Measurements from ENCODE around the gene KLHL9. TPM values are rescaled to one million over a fixed set of nuclear protein-coding genes. Genes with fewer than 3 reads are reported as not detected.

The KLHL9 gene
- polyA plus RNA-seq, 4 donors, result 46.3 to 62.3 (median 49.8) TPM

GRCh38 chr9:21317956-21318923 is 17.0 kb downstream of the KLHL9 start:
- DNase-seq (ENCODE audit: low read depth in 4 of 4, low spot score in 3 of 4), result peak in 1 of 4 donors; percentile 31

- no peak for DNase-seq (ENCODE audit: low read depth in 4 of 4, low spot score in 3 of 4)
Measured at GRCh38 chr9:21316860-21317259, 18.3 kb downstream of the KLHL9 start.

DNA sequence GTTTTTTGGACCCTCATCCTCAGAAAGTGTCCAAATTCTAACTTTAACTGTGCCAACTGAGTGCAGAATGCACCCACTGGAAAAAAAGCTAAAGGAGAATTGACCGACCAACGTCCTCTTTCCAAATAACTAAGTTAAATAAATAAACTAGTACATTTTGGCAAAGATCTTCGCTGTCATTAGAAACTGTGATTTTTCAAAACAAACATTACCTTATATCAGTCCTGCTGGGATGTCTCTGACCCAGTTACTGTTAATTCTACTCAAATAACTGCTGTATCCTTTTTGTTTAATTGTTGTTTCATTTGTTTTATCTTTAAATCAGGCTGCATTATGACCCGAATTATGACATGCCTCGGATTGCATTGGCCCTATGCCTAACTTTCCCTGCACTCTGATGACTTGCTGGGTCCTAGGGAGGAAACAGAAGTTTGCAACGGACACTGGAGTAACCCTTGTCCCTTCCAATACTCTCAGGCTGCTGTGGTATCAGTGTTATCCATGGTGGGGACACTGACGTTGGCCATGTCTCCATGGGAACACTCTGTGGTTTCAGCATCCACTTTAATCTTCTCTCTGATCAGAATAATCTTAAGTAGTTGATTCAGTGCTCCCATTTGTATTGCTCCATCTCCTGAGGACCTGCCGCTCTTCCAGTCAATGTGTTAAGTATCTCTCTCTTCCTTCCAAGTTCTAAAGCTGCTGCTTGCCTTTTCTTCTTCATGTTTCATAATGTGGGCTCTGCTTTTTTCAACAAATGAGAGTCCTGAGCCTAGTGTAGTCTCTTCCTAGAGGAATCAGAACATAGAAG is 19.0 kb downstream of the KLHL9 start:
- DNase-seq (ENCODE audit: low read depth in 4 of 4, low spot score in 3 of 4), result no peak

DNA sequence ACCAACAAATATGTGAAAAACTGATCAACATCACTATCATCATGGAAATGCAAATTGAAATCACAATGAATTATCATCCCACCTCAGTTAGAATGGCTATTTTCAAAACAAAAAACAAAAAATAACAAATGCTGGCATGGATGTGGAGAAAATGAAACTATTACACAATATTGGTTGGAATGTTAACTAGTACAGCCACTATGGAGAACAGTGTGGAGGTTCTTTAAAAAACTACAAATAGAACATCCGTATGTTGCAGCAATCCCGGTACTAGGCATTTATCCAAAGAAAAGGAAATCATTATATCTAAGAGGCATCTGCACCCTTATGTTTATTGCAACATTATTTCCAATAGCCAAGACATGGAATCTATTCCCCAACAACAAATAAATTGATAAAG is 21.1 kb downstream of the KLHL9 start:
- DNase-seq (ENCODE audit: low read depth in 4 of 4, low spot score in 3 of 4), result no peak

DNA sequence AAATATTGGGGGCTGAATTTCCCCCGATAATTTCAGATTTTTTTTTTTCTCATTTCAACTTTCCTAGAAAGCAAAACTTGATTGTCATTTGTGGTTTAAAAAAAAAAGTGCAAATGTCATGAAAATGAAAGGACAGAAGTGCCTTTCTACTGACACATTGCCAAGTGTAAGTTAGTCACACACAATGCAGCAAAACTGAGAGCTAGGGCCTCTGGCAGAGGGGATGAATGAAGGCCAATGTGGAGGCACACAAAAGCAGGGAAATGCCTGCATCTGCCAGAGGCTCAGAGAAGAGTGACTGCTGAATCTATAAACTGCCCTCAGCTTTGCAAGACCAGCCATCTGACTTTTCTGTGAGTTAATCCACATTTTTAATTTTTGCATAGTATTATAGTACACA is 23.3 kb downstream of the KLHL9 start:
- DNase-seq (ENCODE audit: low read depth in 4 of 4, low spot score in 3 of 4), result no peak

DNA sequence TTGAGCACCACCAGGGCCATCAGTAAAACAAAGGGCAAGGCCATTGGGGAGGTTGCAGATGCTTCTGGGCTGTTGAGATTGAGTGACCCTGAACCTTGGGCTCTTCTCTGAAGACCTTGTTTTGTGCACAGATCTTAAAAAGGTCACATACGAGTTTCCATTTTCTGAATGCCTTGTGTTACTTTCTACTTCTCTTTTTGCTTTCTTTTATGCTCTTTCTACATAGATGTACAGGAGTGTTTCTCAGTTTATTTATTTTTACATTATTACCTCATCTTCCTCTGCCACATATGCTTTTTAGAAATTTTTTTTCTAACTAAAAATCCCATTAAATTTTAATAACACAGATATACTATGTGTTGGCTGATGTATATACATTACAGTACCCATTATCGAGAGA is 30.0 kb downstream of the KLHL9 start, which contains the start of gene IFNA5:
Gene IFNA5 (minus strand): TSS at position 101 of the 400 bp plus-strand sequence. CDS start 57 bp downstream, at position 44.
- no peak for DNase-seq (ENCODE audit: low read depth in 4 of 4, low spot score in 3 of 4)

GRCh38 chr9:21295992-21296391 is 39.2 kb downstream of the KLHL9 start:
- DNase-seq (ENCODE audit: low read depth in 4 of 4, low spot score in 3 of 4), result no peak

DNA sequence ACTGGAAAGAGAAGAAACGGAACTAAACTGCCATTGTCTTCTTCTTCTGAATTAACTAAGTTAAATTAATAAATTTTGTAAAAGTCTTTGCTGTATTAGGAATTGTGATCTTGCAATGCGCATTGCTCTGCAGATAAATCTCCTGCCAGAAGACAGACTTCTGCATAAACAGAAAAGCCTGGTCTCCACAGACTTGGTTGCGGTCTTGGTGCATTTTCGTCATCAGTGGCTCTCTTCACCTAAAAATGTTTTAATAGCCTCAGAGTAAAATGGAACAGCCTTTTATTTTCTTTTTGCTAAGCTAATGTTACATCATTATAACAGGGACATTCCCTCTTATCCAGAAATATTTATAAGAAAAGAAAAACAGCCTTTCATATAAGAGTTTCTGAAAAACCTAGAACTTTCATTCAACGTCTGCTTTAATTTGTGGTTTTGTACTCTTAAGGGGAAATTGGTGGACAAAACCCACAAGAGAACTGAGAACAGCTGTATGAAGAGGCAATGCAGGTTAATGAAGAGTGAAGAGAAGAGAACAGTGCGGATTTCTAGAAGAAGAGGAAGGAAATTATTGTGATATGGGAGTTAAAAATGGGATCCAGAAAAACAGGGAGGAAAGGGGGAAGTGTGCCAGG is 40.2 kb downstream of the KLHL9 start:
- no peak for DNase-seq (ENCODE audit: low read depth in 4 of 4, low spot score in 3 of 4)

DNA sequence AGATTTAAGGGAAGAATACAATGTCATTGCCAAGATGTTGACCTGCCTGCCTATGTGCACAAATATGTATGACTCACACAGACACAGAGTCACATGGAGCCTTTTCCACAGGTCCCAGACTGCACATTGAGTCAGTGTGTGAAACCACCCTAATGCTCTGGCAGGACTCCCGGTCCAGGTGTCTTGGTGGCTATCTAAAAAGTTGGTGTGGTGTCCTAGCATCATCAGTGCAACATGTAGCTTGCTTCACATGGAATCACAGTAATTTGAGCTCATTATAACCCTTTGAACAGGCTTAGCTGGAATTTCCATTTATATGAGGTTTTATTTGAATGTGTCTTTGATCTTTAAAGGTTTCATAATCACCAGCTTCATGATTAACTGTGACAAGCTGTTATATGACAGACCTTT is 40.8 kb downstream of the KLHL9 start:
- no peak for DNase-seq (ENCODE audit: low read depth in 4 of 4, low spot score in 3 of 4)

DNA sequence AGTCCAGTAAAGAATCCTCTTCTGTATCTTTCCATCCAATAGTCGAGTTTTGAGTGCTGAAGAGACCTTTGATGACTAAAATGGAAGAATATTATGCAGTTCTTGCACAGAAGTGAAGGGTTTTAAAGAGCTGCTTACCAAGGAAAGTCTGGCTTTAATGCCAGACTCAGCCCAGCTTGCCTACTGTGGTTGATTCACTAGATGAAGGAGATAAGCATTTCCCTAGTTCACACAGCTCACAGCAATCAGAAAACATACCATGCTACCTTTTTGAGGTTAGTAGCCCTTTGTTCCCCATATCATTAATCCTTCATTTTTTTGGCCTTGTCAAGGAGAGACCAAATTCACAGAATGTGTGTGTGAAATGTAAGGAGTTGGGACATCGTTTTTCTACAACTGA is 45.4 kb downstream of the KLHL9 start:
- DNase-seq (ENCODE audit: low read depth in 4 of 4, low spot score in 3 of 4), result no peak

DNA sequence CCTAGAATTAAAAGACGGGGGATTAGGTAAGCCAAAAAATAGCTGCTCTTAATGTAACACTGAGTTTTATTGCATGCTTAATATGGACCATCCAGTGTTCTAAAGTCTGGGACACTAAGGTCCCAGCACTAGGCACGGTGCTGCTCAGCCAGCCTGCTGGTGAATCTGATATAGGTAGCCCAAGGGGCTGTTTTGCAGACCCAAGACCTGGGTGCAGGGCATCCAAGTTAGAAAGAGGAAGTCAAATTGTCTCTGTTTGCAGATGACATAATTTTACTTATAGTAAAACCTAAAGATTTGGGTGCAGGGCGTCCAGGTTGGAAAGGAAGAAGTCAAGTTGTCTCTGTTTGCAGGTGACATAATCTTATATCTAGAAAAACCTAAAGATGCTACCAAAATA is 47.9 kb downstream of the KLHL9 start:
- no peak for DNase-seq (ENCODE audit: low read depth in 4 of 4, low spot score in 3 of 4)

- no peak for DNase-seq (ENCODE audit: low read depth in 4 of 4, low spot score in 3 of 4)
Measured at GRCh38 chr9:21286659-21287058, 48.5 kb downstream of the KLHL9 start.

- no peak for DNase-seq (ENCODE audit: low read depth in 4 of 4, low spot score in 3 of 4)
Measured at GRCh38 chr9:21286099-21286498, 49.1 kb downstream of the KLHL9 start.

- no peak for DNase-seq (ENCODE audit: low read depth in 4 of 4, low spot score in 3 of 4)
Measured at GRCh38 chr9:21281275-21281674, 53.9 kb downstream of the KLHL9 start.

Other genes starting within 250 kb of the KLHL9 start
- not detected for gene IFNW1, start 193.6 kb downstream of the KLHL9 start, polyA plus RNA-seq (ENCODE audit: insufficient read length in 4 of 4)
- under 1 TPM in 1 of 4 donors, not detected in 3; 0.15 TPM for gene IFNA21, start 168.7 kb downstream of the KLHL9 start, polyA plus RNA-seq (ENCODE audit: insufficient read length in 4 of 4)
- not detected for gene IFNA4, start 147.8 kb downstream of the KLHL9 start, polyA plus RNA-seq (ENCODE audit: insufficient read length in 4 of 4)
- gene IFNA7, start 133.2 kb downstream of the KLHL9 start, polyA plus RNA-seq (ENCODE audit: insufficient read length in 4 of 4), result not detected
- not detected for gene IFNA10, start 128.3 kb downstream of the KLHL9 start, polyA plus RNA-seq (ENCODE audit: insufficient read length in 4 of 4)
- not detected for gene IFNA16, start 118.1 kb downstream of the KLHL9 start, polyA plus RNA-seq (ENCODE audit: insufficient read length in 4 of 4)
- not detected for gene IFNA17, start 107.2 kb downstream of the KLHL9 start, polyA plus RNA-seq (ENCODE audit: insufficient read length in 4 of 4)
- gene IFNA14, start 95.4 kb downstream of the KLHL9 start, polyA plus RNA-seq (ENCODE audit: insufficient read length in 4 of 4), result not detected
- gene IFNA5, start 30.1 kb downstream of the KLHL9 start, polyA plus RNA-seq (ENCODE audit: insufficient read length in 4 of 4), result not detected
- not detected for gene IFNA6, start 15.5 kb upstream of the KLHL9 start, polyA plus RNA-seq (ENCODE audit: insufficient read length in 4 of 4)
- not detected for gene IFNA13, start 32.7 kb upstream of the KLHL9 start, polyA plus RNA-seq (ENCODE audit: insufficient read length in 4 of 4)
- not detected for gene IFNA2, start 50.0 kb upstream of the KLHL9 start, polyA plus RNA-seq (ENCODE audit: insufficient read length in 4 of 4)
- not detected for gene IFNA8, start 73.7 kb upstream of the KLHL9 start, polyA plus RNA-seq (ENCODE audit: insufficient read length in 4 of 4)
- gene IFNA1, start 105.0 kb upstream of the KLHL9 start, polyA plus RNA-seq (ENCODE audit: insufficient read length in 4 of 4), result not detected
- under 1 TPM in 3 of 4 donors, not detected in 1; 0.19 to 0.47 (median 0.20) TPM for gene IFNE, start 146.9 kb upstream of the KLHL9 start, polyA plus RNA-seq (ENCODE audit: insufficient read length in 4 of 4)